GM18505 (cell line): Measurements from ENCODE around the gene ASH1L.
"Not testable (repeated sequence)": the region's sequence is repeated elsewhere in the genome, so short reads cannot be mapped to it uniquely, and the experiment has no call there.

Source experiments
- ATAC-seq: cut with Tn5 transposase; IDR thresholded peaks from one replicate; pipeline ENCODE4 v1.9.1; 2021; ENCODE audit not compliant: unreplicated experiment
- POLR2A ChIP-seq: IDR thresholded peaks from 4 replicates; pipeline ENCODE4 v1.6.1; 2011; ENCODE audit warnings: borderline replicate concordance; ENCODE audit not compliant: insufficient read depth, insufficient read length; ENCODE audit errors: extremely low read depth

The ASH1L gene

DNA sequence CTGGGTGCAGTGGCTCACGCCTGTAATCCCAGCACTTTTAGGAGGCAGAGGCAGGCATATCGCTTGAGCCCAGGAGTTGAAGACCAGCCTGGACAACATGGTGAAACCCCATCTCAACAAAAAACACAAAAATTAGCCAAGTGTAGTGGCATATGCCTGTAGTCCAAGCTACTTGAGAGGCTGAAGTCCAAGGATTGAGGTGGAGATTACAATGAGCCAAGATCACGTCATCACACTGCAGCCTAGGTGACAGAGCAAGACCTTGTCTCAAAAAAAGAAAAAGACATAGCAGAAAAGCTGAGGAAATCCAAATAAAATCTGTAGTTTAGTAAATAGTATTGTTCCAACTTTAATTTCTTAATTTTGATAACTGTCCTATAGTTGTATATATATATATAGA, 11.5 kb upstream of the ASH1L start:
- no peak for ATAC-seq
- TF ChIP-seq POLR2A, result no peak

DNA sequence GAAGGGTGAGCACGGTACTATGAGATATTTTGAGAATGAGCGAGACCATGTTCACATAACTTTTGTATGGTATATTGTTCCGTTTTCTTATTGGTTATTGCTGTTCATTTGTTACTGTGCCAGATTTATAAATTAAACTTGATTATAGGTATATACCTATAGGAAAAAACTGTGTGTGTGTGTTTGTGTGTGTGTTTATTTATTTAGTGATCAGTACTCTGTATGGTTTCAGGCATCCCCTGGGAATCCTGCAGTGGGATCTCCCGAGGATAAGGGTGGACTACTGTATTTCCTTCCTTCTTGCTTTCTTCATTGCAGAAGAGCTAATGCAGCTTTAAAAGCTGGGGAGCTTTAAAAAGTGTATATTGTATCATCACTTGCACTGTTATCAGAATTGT, 8.0 kb upstream of the ASH1L start:
- ATAC-seq, result no peak
- no peak for TF ChIP-seq POLR2A

DNA sequence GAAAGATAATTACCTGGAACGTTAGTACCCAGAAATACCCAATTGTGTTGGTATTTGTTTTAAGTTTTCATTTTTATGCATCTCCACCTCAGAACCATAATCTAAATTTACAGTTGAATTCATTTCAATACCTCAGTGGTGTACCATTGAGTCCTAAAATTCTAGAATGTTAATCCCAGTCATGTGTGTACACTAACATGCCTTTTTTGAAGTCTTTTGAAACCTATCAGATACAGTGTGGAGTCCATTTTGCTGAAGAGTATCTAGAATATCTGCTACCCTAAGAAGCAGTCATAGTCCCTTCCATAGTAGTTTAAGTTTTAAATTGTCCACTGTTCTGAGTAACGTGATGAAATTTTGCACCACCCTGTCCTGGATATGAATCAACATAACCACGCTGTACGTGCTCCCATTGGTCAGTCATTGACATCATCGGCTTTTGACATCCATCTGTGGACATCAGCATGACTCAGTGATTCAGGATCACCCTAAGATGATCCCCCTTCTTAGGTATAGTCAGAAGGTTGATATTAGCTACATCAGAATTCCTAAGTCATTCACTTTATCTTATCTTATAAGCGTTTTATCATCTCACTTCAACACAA, 7.5 kb upstream of the ASH1L start:
- no peak for TF ChIP-seq POLR2A
- ATAC-seq, result no peak

DNA sequence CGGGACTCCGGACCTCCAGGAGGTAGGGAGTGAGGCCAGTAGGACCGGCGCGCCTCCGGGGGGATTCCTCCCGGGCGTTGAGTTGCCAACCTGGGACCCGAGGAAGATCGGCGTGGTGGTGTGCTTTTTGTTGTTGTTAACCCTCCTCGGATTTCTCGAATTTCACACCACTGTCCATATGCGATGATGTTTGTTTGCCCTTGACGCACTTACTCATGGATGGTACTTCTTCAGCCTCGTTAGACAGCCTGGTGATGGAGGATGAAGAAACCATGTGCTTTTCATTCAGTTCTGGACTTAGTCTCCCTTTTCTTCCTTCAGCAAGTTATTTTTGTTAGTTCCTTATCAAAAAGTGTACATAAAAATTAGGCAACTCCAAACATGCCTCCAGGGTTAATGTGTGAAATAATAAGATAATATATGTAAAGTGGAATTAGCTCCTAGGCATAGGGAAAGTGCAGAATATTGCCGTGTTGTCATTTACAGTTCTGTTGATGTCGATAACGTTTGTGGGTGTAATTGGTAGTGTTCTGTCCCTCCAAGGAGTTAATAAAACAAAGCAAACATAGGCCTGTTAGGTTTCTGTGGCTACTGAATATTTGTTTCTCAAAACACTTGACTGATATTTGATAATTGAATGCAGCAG, 897 bp upstream of the ASH1L start:
- not testable (repeated sequence) for ATAC-seq

DNA sequence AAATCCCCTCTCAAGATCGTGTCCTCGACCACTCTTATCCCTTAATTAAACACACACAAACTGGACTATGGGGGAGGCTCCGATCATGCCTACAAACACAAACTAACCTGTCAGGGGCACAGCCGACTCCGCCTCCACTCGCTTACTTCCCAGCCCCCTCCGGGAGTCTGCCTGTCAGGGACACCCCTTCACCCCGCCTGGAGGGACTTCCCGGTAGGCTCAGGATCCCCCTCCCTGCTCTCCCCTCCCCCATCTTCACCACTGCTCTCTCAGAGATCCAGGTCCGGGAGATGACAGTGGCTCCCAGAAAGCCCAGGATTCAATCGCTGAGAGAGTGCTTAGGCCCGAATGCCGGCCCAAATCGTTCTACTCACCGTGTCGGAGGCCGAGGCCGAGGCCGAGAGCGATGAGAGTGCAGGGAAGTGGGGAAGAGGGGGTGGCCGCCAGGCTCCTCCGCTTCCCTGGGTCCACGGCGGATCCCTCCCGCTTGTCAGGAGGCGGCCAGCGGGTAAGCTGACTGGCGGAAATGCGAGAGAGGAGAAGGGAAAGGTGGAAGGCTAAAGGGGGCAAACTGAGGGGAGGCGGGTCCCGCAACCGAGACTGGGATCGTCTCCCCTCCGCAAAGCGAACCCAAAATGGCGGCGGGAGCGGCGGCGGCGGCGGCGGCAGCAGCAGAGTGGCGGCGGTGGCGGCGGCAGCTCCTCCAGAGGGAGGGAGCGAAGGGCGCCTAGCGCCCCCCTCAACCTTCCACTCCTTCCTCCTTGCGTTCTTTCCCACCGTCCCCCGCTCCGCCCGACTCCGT, 623 bp downstream of the ASH1L start:
- peak; percentile 35 for ATAC-seq
- peak; percentile 17 for TF ChIP-seq POLR2A

DNA sequence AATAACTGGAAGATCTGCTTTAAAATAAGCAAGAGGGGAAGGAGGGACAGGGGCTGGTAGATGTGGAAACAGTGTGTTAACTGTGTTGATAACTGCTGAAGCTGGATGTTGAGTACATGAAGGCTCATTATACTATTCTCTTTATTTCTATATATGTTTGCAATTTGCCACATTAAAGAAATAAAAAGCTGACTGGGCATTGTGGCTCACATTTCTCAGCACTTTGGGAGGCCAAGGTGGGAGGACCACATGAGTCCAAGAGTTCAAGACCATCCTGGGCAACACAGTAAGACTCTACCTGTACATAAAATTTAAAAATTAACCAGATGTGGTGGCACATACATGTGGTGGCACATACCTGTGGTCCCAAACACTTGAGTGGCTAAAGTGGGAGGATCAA, 6.7 kb downstream of the ASH1L start:
- no peak for ATAC-seq

DNA sequence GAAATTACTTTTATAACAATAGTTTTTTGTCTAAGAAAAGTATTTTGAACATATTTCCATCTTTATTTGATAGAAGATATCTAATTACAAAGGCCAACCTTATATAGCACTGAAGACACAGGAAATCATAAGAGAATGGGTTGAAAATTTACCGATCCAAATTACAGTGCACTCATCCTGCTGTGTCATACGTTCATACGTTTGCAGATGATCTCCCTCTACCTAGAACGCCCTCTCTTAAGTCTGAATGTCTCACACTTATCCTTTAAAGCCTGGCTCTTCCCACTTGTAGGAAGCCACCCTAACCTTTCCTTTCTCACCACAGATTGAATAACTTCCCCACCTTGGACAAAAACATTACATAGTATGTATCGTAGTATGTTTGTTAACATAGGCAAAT, 9.3 kb downstream of the ASH1L start:
- ATAC-seq, result no peak
- TF ChIP-seq POLR2A, result no peak

More for the DNA sequence above, 6.7 kb downstream of the ASH1L start:
- TF ChIP-seq POLR2A, result no peak

DNA sequence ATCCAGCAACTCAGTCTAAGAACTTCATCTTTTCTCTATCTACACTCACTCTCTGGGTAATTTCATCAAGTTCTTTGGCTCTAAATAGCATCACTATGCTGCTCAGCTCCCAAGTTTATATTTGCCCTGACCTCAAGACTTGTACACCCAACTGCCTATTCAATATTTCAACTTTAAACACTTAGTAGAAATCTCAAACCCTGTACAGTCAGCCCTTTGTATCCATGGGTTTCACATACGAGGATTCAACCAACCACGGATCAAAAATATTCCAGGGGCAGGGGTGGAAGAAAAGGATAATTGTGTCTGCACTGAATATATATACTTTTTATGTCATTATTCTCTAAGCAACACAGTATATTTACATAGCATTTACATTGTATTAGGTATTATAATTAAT, 13.9 kb downstream of the ASH1L start:
- TF ChIP-seq POLR2A, result no peak
- ATAC-seq, result no peak

DNA sequence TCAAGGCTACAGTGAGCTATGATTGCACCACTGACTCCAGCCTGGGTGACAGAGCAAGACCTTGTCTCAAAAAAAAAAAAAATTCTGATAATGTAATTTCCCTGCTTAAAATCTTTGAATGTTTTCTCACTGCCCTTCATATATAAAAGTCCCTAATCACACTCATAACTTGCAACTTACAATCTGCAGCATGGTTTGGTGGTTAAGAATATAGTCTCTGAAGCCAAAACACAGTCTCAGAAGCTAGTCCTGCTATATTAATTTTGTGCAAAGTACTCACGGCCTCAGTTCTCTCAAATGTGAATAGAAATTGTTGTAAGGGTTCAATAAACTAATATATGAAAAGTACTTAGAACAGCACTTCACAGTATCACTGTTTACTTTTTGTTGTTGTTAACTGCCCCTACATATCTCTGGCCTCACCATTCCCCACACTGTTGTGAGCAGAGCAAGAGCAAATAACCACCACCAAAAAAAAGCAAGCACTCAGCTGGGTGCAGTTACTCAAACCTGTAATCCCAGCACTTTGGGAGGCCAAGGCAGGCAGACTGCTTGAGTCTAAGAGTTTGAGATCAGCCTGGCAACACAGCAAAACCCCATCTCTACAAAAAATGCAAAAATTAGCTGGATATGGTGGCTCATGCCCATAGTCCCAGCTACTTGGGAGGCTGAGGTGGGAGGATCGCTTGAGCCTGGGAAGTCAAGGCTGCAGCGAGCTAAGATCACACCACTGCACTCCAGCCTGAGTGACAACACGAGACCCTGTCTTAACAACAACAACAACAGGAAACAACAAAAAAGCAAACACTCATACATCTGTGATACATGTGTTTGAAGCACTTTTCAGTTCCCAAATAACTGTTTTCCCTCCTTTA, 22.4 kb downstream of the ASH1L start:
- TF ChIP-seq POLR2A, result no peak
- ATAC-seq, result no peak

DNA sequence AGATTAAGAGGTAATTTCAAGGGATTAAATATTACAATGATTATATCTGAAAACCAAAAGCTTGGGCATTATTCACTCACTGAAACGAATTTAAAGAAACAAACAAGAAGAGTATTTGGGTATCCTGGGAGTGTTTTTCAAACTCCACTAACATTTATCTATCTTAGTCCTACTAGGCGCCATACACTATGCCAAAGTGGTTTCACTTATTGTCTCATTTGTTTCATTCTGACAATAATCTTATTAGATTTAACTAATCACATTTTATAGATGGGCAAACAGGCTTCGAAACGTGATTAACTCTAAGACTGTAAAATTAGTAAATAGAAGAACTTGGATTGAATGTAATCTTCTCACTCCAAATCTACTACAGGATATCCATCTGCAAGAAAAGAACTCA, 25.4 kb downstream of the ASH1L start:
- ATAC-seq, result no peak
- no peak for TF ChIP-seq POLR2A

DNA sequence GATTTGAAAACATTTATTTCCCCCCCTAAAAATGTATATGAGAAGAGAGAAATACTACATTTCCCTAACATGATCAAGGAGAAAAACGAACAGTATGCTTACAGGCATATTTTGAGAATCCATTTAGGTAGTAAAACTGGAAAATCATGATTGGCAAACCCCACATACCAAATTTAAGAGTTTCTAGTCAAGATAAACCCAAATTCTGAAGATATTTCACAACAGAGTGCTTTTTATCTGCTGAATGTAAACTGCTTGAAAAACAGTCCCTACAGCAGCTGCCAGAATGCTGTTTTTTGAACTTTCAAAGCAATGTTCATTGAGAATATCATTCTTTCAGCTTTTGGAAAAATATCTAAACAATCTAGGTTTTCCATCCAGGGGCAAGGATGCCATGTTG, 31.0 kb downstream of the ASH1L start:
- ATAC-seq, result no peak
- TF ChIP-seq POLR2A, result no peak

DNA sequence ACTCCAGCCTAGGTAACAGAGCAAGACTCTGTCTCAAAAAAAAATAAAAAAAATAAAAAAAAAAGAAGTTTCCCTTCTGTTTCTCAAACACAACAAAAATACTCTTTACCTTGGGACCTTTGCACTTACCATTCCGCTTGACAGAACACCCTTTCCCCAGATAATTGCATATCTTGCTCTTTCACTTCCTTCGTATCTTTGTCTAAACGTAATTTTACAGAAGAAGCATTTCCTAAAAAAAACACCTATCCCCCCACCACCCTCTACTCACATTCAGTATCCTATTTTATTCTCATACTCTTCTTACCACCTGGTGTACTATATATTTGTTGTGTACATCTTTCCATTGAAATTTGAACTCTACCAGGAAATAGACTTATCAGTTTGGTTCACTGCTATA, 32.7 kb downstream of the ASH1L start:
- peak; percentile 67 for ATAC-seq
- no peak for TF ChIP-seq POLR2A

DNA sequence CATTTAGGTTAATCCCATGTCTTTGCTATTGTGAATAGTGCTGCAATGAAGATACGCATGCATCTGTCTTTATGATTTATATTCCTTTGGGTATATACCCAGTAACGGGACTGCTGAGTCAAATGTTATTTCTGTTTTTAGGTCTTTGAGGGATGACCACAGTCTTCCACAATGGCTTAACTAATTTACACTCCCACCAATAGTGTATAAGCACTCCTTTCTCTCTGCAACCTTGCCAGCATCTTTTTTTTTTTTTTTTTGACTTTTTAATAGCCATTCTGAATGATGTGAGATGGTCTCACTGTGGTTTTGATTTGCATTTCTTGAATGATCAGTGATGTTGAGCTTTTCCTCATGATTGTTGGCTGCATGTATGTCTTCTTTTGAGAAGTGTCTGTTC, 33.5 kb downstream of the ASH1L start:
- no peak for ATAC-seq

More for the DNA sequence above, 33.5 kb downstream of the ASH1L start:
- no peak for TF ChIP-seq POLR2A
